Stimulated activated CD8-positive, alpha-beta memory T cell treated with anti-CD3 and anti-CD28 coated beads, Interleukin-15, amount 100 ng/mL, for 24 hours (primary cell): ENCODE measurements around the gene HMOX1.

Experiments used
- DNase-seq: peaks from one replicate; pipeline ENCODE4 v3.0.0-alpha.2; 2020; ENCODE audit warnings: low read depth

Gene HMOX1

GRCh38 chr22:35406443-35406842 is 25.5 kb downstream of the HMOX1 start:
- no peak for DNase-seq

- no peak for DNase-seq
Measured at GRCh38 chr22:35407362-35407761, 26.5 kb downstream of the HMOX1 start.

GRCh38 chr22:35409783-35410662 is 29.1 kb downstream of the HMOX1 start:
- DNase-seq: no peak

GRCh38 chr22:35410663-35411034 is 29.8 kb downstream of the HMOX1 start:
- DNase-seq: no peak

- no peak for DNase-seq
Measured at GRCh38 chr22:35411102-35411501, 30.2 kb downstream of the HMOX1 start.

GRCh38 chr22:35413624-35414023 is 32.7 kb downstream of the HMOX1 start:
- DNase-seq: no peak

GRCh38 chr22:35417606-35418005 is 36.7 kb downstream of the HMOX1 start:
- no peak for DNase-seq

- DNase-seq: no peak
Measured at GRCh38 chr22:35418088-35418487, 37.2 kb downstream of the HMOX1 start.

GRCh38 chr22:35418731-35419130 is 37.8 kb downstream of the HMOX1 start:
- no peak for DNase-seq

GRCh38 chr22:35419756-35420155 is 38.9 kb downstream of the HMOX1 start:
- no peak for DNase-seq

- DNase-seq: no peak
Measured at GRCh38 chr22:35421121-35421520, 40.2 kb downstream of the HMOX1 start.

GRCh38 chr22:35422145-35422544 is 41.2 kb downstream of the HMOX1 start:
- no peak for DNase-seq

- no peak for DNase-seq
Measured at GRCh38 chr22:35422936-35423335, 42.0 kb downstream of the HMOX1 start.

GRCh38 chr22:35424081-35424480 is 43.2 kb downstream of the HMOX1 start:
- DNase-seq: no peak

GRCh38 chr22:35424761-35425160 is 43.9 kb downstream of the HMOX1 start:
- no peak for DNase-seq

- no peak for DNase-seq
Measured at GRCh38 chr22:35425546-35425945, 44.6 kb downstream of the HMOX1 start.

GRCh38 chr22:35425971-35426800 is 45.3 kb downstream of the HMOX1 start:
- DNase-seq: no peak

GRCh38 chr22:35426801-35427140 is 45.9 kb downstream of the HMOX1 start:
- no peak for DNase-seq

- DNase-seq: peak; percentile 56
Measured at GRCh38 chr22:35430897-35431322, 50.0 kb downstream of the HMOX1 start.

- DNase-seq: no peak
Measured at GRCh38 chr22:35431483-35432227, 50.8 kb downstream of the HMOX1 start.

GRCh38 chr22:35432228-35432905 is 51.5 kb downstream of the HMOX1 start:
- no peak for DNase-seq
